Ecto neural progenitor cell (in vitro differentiated cells): ENCODE measurements around the gene COQ2.
"Not testable (repeated sequence)": the region's sequence is repeated elsewhere in the genome, so short reads cannot be mapped to it uniquely, and the experiment has no call there.

Source experiments
- DNase-seq: peaks from one replicate; pipeline ENCODE4 v3.0.0-alpha.2; 2018; ENCODE audit warnings: low spot score

The COQ2 gene

GRCh38 chr4:83285055-83285407 lies 433 bp upstream of the COQ2 start:
- DNase-seq, result no peak

GRCh38 chr4:83283181-83283580 lies 1.4 kb downstream of the COQ2 start:
- DNase-seq, result no peak

- DNase-seq, result no peak
These were observed 2.5 kb downstream of the COQ2 start for GRCh38 chr4:83282049-83282535.

- no peak for DNase-seq
These were observed 3.3 kb downstream of the COQ2 start for GRCh38 chr4:83281307-83281706.

GRCh38 chr4:83276299-83277040 lies 8.1 kb downstream of the COQ2 start:
- no peak for DNase-seq

- not testable (repeated sequence) for DNase-seq
These were observed 10.7 kb downstream of the COQ2 start for GRCh38 chr4:83273926-83274325.

- DNase-seq, result no peak
These were observed 11.7 kb downstream of the COQ2 start for GRCh38 chr4:83272900-83273299.

- DNase-seq, result no peak
These were observed 15.3 kb downstream of the COQ2 start for GRCh38 chr4:83269256-83269655.

GRCh38 chr4:83268491-83268890 lies 16.1 kb downstream of the COQ2 start:
- no peak for DNase-seq

- no peak for DNase-seq
These were observed 16.6 kb downstream of the COQ2 start for GRCh38 chr4:83267830-83268475.

GRCh38 chr4:83267121-83267829 lies 17.3 kb downstream of the COQ2 start:
- DNase-seq, result no peak

GRCh38 chr4:83266689-83267088 lies 17.9 kb downstream of the COQ2 start:
- no peak for DNase-seq

- DNase-seq, result no peak
These were observed 21.5 kb downstream of the COQ2 start for GRCh38 chr4:83263106-83263505.

- no peak for DNase-seq
These were observed 21.9 kb downstream of the COQ2 start for GRCh38 chr4:83262682-83263081.

GRCh38 chr4:83261307-83261706 lies 23.3 kb downstream of the COQ2 start:
- DNase-seq, result no peak

GRCh38 chr4:83259586-83259985 lies 25.0 kb downstream of the COQ2 start:
- no peak for DNase-seq

GRCh38 chr4:83258461-83258860 lies 26.1 kb downstream of the COQ2 start:
- no peak for DNase-seq

- no peak for DNase-seq
These were observed 26.8 kb downstream of the COQ2 start for GRCh38 chr4:83257811-83258210.

- DNase-seq, result no peak
These were observed 29.0 kb downstream of the COQ2 start for GRCh38 chr4:83255584-83255983.

GRCh38 chr4:83252782-83253405 lies 31.7 kb downstream of the COQ2 start:
- peak; percentile 73 for DNase-seq

GRCh38 chr4:83251447-83251830 lies 33.2 kb downstream of the COQ2 start:
- no peak for DNase-seq

- DNase-seq, result no peak
These were observed 33.7 kb downstream of the COQ2 start for GRCh38 chr4:83250687-83251446.
